ENCODE results near the gene TSEN54.

Gene TSEN54

GRCh38 chr17:75565618-75566017, 49.3 kb downstream of the TSEN54 start:
- no peak for DNase-seq (ENCODE audit: low spot score)

- no peak for DNase-seq (ENCODE audit: low spot score)
Observed at GRCh38 chr17:75566416-75566815, 50.1 kb downstream of the TSEN54 start.

DNA sequence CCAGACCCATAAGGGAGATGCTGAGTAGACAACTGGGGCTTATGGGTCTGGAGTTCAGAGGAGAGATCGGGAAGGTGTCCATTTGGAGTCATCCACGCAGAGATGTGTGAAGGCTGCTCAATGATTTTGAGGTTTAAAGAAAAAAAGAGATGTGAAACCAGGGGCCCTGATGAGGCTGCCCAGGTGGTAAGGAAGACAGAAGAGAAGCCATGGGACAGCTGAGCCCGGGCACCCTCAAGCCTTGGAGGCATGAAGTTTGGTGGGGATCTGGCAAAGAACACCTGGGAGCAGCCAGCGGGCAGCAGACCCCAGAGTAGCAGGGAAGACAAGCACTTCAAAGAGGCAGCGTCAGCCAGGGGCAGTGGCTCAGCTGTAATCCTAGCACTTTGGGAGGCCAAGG, 50.5 kb downstream of the TSEN54 start:
- no peak for DNase-seq (ENCODE audit: low spot score)

DNA sequence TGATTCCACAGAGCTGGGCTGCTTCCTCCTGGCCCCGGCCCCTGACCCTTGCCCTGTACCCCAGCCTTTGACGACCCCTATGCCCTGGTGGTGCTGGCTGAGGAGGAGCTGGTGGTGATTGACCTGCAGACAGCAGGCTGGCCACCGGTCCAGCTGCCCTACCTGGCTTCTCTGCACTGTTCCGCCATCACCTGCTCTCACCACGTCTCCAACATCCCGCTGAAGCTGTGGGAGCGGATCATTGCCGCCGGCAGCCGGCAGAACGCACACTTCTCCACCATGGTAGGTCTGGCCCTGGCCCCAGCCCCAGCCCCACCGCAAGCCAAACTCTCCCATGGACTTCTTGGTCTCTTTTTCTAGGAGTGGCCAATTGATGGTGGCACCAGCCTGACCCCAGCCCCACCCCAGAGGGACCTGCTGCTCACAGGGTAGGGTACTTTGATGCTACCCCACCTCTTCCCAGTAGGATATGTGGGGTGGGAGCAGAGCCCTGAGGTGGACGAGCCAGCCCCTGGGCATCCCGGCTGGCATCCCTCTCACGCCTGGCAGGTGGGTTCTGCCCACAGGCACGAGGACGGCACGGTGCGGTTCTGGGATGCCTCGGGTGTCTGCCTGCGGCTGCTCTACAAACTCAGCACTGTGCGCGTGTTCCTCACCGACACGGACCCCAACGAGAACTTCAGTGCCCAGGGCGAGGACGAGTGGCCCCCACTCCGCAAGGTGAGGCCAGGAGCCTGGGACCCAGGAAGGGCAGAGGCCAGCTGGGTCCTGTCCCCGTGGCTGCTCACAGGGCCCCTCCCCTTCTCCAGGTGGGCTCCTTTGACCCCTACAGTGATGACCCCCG, 52.3 kb downstream of the TSEN54 start:
- DNase-seq (ENCODE audit: low spot score), result no peak

- no peak for DNase-seq (ENCODE audit: low spot score)
Observed at GRCh38 chr17:75570034-75570676, 53.8 kb downstream of the TSEN54 start.

- no peak for DNase-seq (ENCODE audit: low spot score)
Observed at GRCh38 chr17:75570772-75571171, 54.4 kb downstream of the TSEN54 start.

DNA sequence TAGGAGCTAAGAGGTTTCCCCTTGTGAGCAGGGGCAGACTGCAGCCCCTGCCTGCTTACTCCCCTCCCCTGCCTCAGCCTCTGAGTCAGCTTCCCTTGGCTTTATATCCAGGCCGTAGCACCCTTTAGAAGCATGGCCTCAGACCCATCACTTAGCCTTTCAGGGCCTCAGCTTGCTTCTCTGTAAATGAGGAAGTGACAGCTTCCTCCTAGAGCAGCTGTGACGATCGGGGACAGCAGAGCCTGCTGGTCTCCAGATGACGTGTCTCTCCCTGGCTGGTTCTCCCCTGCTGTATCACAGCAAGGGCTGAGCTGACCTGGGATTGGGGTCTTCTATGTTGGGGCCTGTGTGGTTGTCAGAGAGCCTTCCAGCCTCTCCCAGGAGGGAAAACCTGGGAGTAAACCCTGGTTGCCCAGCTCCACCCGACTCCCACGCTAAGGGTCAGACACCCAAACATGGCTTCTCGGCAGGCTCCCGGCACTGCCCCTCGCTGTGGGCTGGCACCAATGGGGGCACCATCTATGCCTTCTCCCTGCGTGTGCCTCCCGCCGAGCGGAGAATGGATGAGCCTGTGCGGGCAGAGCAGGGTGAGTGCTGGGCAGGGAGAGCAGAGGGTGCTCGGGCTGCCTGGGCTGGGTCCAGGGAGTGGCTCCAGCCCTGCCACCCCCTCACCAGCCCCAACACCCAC, 55.0 kb downstream of the TSEN54 start:
- no peak for DNase-seq (ENCODE audit: low spot score)

DNA sequence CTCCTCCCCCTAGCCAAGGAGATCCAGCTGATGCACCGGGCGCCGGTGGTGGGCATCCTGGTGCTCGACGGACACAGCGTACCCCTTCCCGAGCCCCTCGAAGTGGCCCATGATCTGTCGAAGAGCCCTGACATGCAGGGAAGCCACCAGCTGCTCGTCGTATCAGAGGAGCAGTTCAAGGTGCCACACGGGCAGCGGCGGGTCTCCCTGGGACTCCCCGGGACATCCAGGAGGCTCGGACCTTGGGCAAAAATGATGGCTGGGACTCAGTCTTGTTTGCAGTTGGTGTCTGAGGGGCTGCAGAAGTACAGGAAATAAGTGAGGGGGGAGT, 55.5 kb downstream of the TSEN54 start:
- DNase-seq (ENCODE audit: low spot score), result no peak

DNA sequence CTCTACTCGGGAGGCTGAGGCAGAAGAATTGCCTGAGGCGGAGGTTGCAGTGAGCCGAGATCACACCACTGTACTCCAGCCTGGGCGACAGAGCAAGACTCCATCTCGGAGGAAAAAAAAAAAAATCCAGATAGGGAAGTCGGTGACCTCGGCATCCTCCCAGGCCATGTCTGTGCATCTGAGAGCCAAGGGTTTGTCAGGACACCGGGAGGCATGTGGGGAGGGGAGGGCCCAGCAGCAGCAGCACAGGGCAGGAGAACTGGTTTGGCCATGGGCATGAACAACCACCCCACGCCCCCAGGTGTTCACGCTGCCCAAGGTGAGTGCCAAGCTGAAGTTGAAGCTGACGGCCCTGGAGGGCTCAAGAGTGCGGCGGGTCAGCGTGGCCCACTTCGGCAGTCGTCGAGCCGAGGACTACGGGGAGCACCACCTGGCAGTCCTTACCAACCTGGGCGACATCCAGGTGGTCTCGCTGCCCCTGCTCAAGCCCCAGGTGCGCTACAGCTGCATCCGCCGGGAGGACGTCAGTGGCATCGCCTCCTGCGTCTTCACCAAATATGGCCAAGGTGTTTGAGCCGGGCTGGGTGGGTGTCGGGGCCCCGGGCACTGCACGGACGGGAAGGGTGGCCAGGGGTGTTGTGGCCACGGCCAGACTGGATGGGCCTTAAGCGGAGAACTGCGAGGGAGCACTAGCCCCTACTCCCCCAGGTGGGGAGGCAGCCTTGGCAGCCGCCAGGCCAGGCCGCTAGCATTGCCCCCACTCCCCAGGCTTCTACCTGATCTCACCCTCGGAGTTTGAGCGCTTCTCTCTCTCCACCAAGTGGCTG, 56.6 kb downstream of the TSEN54 start:
- DNase-seq (ENCODE audit: low spot score), result no peak

DNA sequence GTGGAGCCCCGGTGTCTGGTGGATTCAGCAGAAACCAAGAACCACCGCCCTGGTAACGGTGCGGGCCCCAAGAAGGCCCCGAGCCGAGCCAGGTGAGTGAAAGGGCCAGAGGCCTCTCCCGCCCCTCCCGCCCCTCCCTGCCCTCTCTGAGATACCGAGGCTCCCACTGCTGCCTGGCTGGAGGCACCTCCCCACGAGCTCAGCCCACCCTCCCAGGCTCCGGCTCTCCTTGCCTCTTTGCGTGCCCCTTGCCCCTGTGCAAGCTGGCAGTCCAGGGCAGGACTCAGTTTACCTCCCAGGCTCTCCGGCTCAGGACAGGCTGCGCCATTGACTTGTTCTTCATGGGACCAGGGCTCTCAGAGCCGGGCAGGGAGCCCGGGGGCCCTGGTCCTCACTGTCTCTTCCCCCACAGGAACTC, 57.2 kb downstream of the TSEN54 start:
- no peak for DNase-seq (ENCODE audit: low spot score)

DNA sequence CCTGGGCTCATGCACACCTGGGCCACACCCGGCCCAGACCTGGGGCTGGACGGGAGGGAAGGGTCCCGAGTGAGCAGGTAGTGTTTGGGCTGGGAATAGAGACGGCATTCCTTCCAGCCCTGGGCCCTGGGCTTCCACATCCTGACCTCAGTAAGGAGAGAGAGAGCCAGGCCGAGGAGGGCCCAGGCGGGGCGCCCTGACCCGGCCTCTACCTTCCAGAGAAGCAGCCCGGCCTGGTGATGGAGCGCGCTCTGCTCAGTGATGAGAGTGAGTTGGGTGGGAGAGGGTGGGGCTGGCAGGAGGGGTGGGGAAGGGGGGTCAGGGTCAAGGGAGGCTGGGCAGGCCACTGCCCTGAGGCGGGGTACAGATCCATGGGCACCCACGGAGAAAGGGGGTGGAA, 57.7 kb downstream of the TSEN54 start:
- DNase-seq (ENCODE audit: low spot score), result no peak

Data from COLO829 (cell line).